ENCODE measurements around the gene FIGNL2.

Gene FIGNL2

GRCh38 chr12:51874486-51874885, 26.0 kb upstream of the FIGNL2 start:
- DNase-seq, result no peak

- no peak for DNase-seq
Measured at GRCh38 chr12:51874000-51874399, 25.5 kb upstream of the FIGNL2 start.

GRCh38 chr12:51873251-51873994, 24.9 kb upstream of the FIGNL2 start:
- no peak for DNase-seq

- no peak for DNase-seq
Measured at GRCh38 chr12:51872689-51872981, 24.1 kb upstream of the FIGNL2 start.

GRCh38 chr12:51871918-51872688, 23.6 kb upstream of the FIGNL2 start:
- DNase-seq, result no peak

- DNase-seq, result peak; percentile 78 to 86
Measured at GRCh38 chr12:51871126-51871525, 22.6 kb upstream of the FIGNL2 start.

- DNase-seq, result no peak
Measured at GRCh38 chr12:51870504-51870903, 22.0 kb upstream of the FIGNL2 start.

- peak; percentile 23 to 44 for DNase-seq
Measured at GRCh38 chr12:51869931-51870330, 21.4 kb upstream of the FIGNL2 start.

GRCh38 chr12:51869496-51869865, 21.0 kb upstream of the FIGNL2 start:
- DNase-seq, result no peak

GRCh38 chr12:51868821-51869495, 20.4 kb upstream of the FIGNL2 start:
- no peak for DNase-seq

GRCh38 chr12:51867796-51868428, 19.4 kb upstream of the FIGNL2 start:
- DNase-seq, result no peak

- DNase-seq, result no peak
Measured at GRCh38 chr12:51867371-51867770, 18.9 kb upstream of the FIGNL2 start.

- DNase-seq, result no peak
Measured at GRCh38 chr12:51866762-51867161, 18.2 kb upstream of the FIGNL2 start.

- no peak for DNase-seq
Measured at GRCh38 chr12:51866324-51866723, 17.8 kb upstream of the FIGNL2 start.

- DNase-seq, result no peak
Measured at GRCh38 chr12:51865757-51866270, 17.3 kb upstream of the FIGNL2 start.

GRCh38 chr12:51864833-51865670, 16.5 kb upstream of the FIGNL2 start:
- DNase-seq, result peak in 1 of 2 donors; percentile 11

- peak in 1 of 2 donors; percentile 9 for DNase-seq
Measured at GRCh38 chr12:51863933-51864832, 15.7 kb upstream of the FIGNL2 start.

GRCh38 chr12:51863363-51863932, 14.9 kb upstream of the FIGNL2 start:
- no peak for DNase-seq

- no peak for DNase-seq
Measured at GRCh38 chr12:51862947-51863346, 14.4 kb upstream of the FIGNL2 start.

GRCh38 chr12:51860986-51861385, 12.5 kb upstream of the FIGNL2 start:
- DNase-seq, result no peak

Measured in inflammatory macrophage (primary cell).